AG04450 (cell line): ENCODE measurements around the gene MRPS12. TPM values are rescaled to one million over a fixed set of nuclear protein-coding genes. Genes with fewer than 3 reads are reported as not detected.
A peak's percentile ranks its signal among the peaks of the same experiment; 100 is the strongest.

Experiments
- CTCF ChIA-PET: fragments of 300-600, 350-600 bp; formaldehyde crosslinking; extraction: SDS; loops from one replicate; lab custom pipeline; 2022; ENCODE audit warnings: antibody characterized with exemption, inconsistent platforms; lab: Charles Lee
- POLR2A ChIA-PET: fragments of 350-600 bp; formaldehyde crosslinking; extraction: SDS; loops from one replicate; lab custom pipeline; 2021; ENCODE audit warnings: antibody characterized with exemption, inconsistent platforms; lab: Yijun Ruan, JAX
- DNase-seq: peaks from one replicate; pipeline ENCODE4 v3.0.0-alpha.2; 2011; ENCODE audit warnings: low read depth, low spot score
- H3K27ac ChIP-seq: one replicate; pipeline ENCODE4 v1.5.1; 2012; ENCODE audit warnings: low read depth, low read length, control low read depth
- H3K27me3 ChIP-seq: one replicate; pipeline ENCODE4 v1.6.0; 2012; ENCODE audit warnings: low read length; ENCODE audit not compliant: control insufficient read depth, insufficient read depth
- H3K4me3 ChIP-seq: 2 replicates; pipeline ENCODE4 v1.5.1; 2011; ENCODE audit warnings: mild to moderate bottlenecking, low read depth, low read length, control low read depth
- H3K9me3 ChIP-seq: 2 replicates; pipeline ENCODE4 v1.5.1; 2012; ENCODE audit warnings: low read length; ENCODE audit not compliant: control insufficient read depth, insufficient read depth
- polyA plus RNA-seq: library from polyadenylated mRNA; depleted of rRNA; stranded (reverse); fragments of >200 nt; gene quantifications from 2 replicates; pipeline ENCODE4 v1.2.3, GENCODE V29; 2011
- TF ChIP-seq, protein P1 (sequence below): IDR thresholded peaks from 2 replicates; pipeline ENCODE4 v1.5.1; 2011; ENCODE audit warnings: low read depth, low read length, control low read depth, inconsistent platforms

MRPS12 gene
- polyA plus RNA-seq, 1 experiment: 19.7 TPM

DNA sequence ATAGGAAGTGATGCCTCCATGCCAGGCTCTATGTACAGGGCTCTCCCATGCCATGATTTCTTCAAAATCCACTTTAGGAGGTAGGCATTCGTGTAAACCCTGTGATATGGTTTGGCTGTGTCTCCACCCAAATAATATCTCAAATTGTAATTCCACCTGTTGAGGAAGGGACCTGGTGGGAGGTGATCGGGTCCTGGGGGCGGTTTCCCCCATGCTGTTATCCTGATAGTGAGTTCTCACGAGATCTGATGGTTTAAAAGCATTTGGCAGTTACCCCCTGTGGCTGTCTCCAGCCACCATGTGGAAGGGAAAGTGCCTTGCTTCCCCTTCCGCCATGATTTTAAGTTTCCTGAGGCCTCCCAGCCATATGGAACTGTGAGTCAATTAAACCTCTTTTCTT is 8.3 kb upstream of the MRPS12 start:
- POLR2A ChIA-PET: no interaction called here
- Histone ChIP-seq H3K9me3 (no peaks in the 10 kb centered on the region; the same call in 1 of the 2 replicates), H3K4me3 (no peak overlapping the region), H3K27me3 (no peaks in the 10 kb centered on the region), H3K27ac (no peak overlapping the region)
- no peak for DNase-seq
- CTCF ChIA-PET: no interaction called here
- TF ChIP-seq, protein P1, sequence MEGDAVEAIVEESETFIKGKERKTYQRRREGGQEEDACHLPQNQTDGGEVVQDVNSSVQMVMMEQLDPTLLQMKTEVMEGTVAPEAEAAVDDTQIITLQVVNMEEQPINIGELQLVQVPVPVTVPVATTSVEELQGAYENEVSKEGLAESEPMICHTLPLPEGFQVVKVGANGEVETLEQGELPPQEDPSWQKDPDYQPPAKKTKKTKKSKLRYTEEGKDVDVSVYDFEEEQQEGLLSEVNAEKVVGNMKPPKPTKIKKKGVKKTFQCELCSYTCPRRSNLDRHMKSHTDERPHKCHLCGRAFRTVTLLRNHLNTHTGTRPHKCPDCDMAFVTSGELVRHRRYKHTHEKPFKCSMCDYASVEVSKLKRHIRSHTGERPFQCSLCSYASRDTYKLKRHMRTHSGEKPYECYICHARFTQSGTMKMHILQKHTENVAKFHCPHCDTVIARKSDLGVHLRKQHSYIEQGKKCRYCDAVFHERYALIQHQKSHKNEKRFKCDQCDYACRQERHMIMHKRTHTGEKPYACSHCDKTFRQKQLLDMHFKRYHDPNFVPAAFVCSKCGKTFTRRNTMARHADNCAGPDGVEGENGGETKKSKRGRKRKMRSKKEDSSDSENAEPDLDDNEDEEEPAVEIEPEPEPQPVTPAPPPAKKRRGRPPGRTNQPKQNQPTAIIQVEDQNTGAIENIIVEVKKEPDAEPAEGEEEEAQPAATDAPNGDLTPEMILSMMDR: no peak

DNA sequence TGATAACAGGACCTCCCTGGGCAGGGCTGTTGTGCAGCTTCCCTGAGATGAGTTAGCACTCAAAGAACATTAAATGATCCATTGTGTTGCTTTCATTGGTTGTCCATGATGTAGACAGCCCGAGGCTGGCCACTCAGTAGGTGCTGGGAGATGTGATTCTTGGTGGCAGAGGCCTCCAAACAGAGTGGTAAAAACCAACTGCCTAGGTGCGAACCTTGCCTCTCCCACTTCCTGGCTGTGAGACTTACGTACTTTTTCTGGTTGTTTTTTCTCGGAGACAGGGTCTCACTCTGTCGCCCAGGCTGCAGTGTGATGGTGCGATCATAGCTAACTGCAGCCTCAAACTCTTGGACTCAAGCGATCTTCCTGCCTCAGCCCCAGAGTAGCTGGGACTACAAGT is 6.4 kb upstream of the MRPS12 start:
- POLR2A ChIA-PET: no interaction called here
- DNase-seq: no peak
- H3K27me3 ChIP-seq: no peaks in the 10 kb centered on the region
- no peak overlapping the region for H3K4me3 ChIP-seq
- H3K27ac ChIP-seq: no peak overlapping the region
- CTCF ChIA-PET: no interaction called here
- TF ChIP-seq, protein P1: no peak
- H3K9me3 ChIP-seq: no peaks in the 10 kb centered on the region; the same call in 1 of the 2 replicates

DNA sequence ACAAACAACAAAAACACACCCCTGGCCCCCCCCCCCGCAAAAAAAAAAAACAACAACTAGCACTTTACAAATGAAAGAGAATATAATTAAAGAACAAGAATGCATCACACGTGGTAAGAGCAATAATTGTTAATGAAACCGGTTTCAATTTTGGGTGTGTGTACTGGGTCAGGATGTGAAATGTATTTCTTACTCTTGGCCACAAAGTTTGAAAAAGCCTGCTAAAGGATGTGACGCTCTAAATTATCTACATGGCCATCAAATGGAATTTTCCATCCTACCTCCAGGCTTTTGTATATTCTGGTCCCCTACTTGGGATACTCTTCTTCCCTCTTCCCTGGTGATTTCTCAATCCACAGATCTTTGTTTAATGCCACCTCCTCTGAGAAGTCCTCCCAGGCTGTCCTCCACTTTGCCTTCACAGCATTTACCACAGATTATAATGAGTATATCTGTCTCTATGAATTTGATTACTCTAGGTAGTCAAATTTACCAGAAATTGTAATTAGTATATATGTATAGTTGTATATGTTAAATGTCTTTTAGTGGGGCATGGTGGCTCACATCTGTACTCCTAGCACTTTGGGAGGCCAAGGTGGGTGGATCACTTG is 2.2 kb upstream of the MRPS12 start:
- POLR2A ChIA-PET: no interaction called here
- no peak for DNase-seq
- H3K9me3 ChIP-seq: no peaks in the 10 kb centered on the region; the same call in 1 of the 2 replicates
- no peak overlapping the region for H3K27ac ChIP-seq
- CTCF ChIA-PET: interaction anchor here (0.6 to 2.9 kb wide), 8 partner anchors 11 to 539 kb away, joined by 4 to 11 read pairs (median 7); partner anchors contain the start of gene FAM98C
- H3K4me3 ChIP-seq: no peak overlapping the region
- H3K27me3 ChIP-seq: no peaks in the 10 kb centered on the region
- TF ChIP-seq, protein P1: no peak

DNA sequence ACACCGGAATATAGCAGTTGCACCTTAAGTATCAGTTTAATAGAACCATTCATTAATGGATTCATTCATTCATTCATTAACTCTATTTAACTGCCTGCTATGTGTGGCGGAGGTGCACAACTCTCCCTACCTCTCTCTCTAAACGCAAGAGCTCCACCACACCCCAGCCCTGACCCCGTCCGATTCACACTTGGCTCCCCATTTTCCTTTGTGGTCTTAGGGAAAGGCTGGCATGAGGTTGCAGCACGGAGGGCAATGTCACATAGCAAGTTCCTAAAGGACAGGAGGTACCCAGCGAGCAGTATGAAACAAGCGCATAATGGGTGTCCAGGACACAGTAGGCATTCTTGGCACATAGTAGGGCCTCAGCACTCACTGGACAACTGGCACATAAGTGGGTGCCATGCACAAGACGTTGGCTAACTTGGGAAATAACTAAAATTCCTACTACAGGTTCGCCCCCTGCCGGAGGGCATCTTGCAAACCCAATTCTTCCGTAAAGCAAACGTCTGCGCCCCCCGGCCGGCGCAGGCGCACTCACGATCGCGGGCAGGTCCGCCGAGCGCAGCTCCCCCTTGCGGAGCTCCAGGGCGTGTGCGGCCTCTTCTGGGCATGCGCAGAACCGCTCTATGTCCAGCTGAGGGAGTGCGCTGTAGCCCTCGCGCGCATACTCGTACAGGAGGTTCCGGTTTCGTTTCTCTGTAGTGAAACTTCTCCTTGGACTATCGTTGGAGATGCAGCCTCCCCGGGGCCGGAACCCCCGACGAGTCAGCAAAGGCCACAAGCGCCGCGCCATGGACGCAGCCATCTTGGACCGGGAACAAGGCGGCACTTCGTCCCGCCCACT is 592 bp upstream of the MRPS12 start, which contains the start of gene SARS2:
SARS2 (minus strand) TSS at position 835 of the 847 bp plus-strand sequence; CDS start at position 808, 27 bp downstream.
- peak; percentile 90 for DNase-seq
- TF ChIP-seq, protein P1: peak; percentile 98
- Histone ChIP-seq H3K4me3 (peak within 1 kb of the TSS; percentile 99), H3K9me3 (peaks cover 9% of the 10 kb centered on the region), H3K27ac (peak within 1 kb of the TSS; percentile 86), H3K27me3 (no peaks in the 10 kb centered on the region)
- ChIA-PET POLR2A (interaction anchor here (1.0 to 1.9 kb wide), 7 partner anchors 10 to 311 kb away, joined by 4 to 8 read pairs (median 6); partner anchors contain the start of genes ACTN4, EIF3K, HNRNPL and NFKBIB), CTCF (interaction anchor here (0.5 to 2.9 kb wide), 57 partner anchors 9 to 695 kb away, joined by 3 to 23 read pairs (median 4); partner anchors contain the start of genes ACTN4, CAPN12, FAM98C and FBXO17)
